MM.1S (cell line): ENCODE measurements around the gene CACNA1D.

Source experiments
- CTCF ChIP-seq: fragments of 300-600 bp; sonication (generic); IDR thresholded peaks from 2 replicates; pipeline ENCODE4 v1.5.1; 2016; ENCODE audit warnings: antibody characterized with exemption, low read length, mixed read lengths
- EZH2 ChIP-seq: fragments of 300-600 bp; sonication (generic); optimal IDR thresholded peaks from 2 replicates; pipeline ENCODE3; 2017; ENCODE audit warnings: low read depth, mild to moderate bottlenecking, antibody characterized with exemption, low read length, mixed read lengths
- EZH2phosphoT487 ChIP-seq: fragments of 300-600 bp; sonication (generic); IDR thresholded peaks from 2 replicates; pipeline ENCODE4 v1.6.1; 2018; ENCODE audit warnings: antibody characterized with exemption, low read length

DNA sequence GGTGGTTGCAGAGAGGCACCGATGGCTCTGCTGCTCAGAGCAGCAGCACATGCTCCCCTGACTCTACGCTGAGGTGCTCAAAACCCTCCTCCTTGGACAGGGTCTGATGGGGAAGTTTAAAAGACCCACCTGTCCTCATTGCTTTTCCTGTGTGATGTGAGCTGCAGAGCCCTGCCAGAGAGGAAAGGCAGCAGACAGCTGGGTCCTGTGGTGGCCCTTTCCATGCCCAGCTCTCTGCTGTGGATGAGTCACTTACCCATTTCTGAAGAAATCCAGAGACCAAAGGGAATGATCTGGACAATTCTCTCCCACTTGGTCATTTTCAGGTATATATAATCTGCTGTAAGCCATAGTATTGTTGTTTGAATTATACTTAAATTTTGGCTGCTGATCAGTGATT lies 230.2 kb downstream of the CACNA1D start:
- TF ChIP-seq EZH2phosphoT487 (no peak), CTCF (no peak), EZH2 (no peak)
